GM12878 (cell line): Measurements from ENCODE around the gene C17orf50. TPM values are rescaled to one million over a fixed set of nuclear protein-coding genes. Genes with fewer than 3 reads are reported as not detected.

Experiments
- ATAC-seq: fragments of 200-7000 bp; cut with Tn5 transposase; 3 replicates; pipeline ENCODE4 v1.9.1; 2020; ENCODE audit warnings: mild to moderate bottlenecking, moderate library complexity
- BruUV-seq: library from RNA; stranded (reverse); fragments of 400-500 nt; replicated peaks from 2 replicates; lab custom pipeline; 2021; lab: Mats Ljungman, UMichigan
- CTCF ChIA-PET: fragments of 300-600 bp; sonication (Branson Sonifier 250); formaldehyde crosslinking; extraction: SDS; loops from one replicate; lab custom pipeline; 2021; ENCODE audit warnings: inconsistent platforms; lab: Yijun Ruan, JAX
- POLR2A ChIA-PET: fragments of 350-600 bp; formaldehyde crosslinking; extraction: SDS; loops from one replicate; lab custom pipeline; 2021; ENCODE audit warnings: inconsistent platforms; lab: Charles Lee
- RAD21 ChIA-PET: fragments of 300-600 bp; sonication (Branson Sonifier 250); formaldehyde crosslinking; loops from one replicate; lab custom pipeline; 2023; ENCODE audit warnings: antibody characterized with exemption; ENCODE audit not compliant: unreplicated experiment; lab: Charles Lee
- SMC1A ChIA-PET: fragments of 300-600 bp; sonication (Branson Sonifier 250); formaldehyde crosslinking; loops from one replicate; lab custom pipeline; 2023; ENCODE audit not compliant: unreplicated experiment, uncharacterized antibody; lab: Charles Lee
- DNase-seq: peaks from one replicate; pipeline ENCODE4 v3.0.0-alpha.2; 2011; ENCODE audit warnings: low read depth, low spot score
- FAIRE-seq: peaks from 3 replicates; lab custom pipeline; 2011; peaks lifted over from hg19 to GRCh38; lab: Jason Lieb, UNC
- H2AFZ ChIP-seq: 2 replicates; pipeline ENCODE4 v1.6.0; 2011; ENCODE audit warnings: low read depth, low read length, control low read depth; ENCODE audit not compliant: control insufficient read depth
- H3K27ac ChIP-seq: 2 replicates; pipeline ENCODE4 v1.5.1; 2011; ENCODE audit warnings: control low read depth; ENCODE audit not compliant: control insufficient read depth, insufficient read depth
- H3K27me3 ChIP-seq, 2 experiments: replicated peaks in 1 of 2; 2 replicates each; pipeline versions ENCODE4 v1.6.0 to v1.6.1; 2011; ENCODE audit warnings: low read length in 1 of 2; ENCODE audit not compliant: control insufficient read depth in 2 of 2, insufficient read depth in 2 of 2
- H3K36me3 ChIP-seq, 2 experiments: 2 replicates each; pipeline ENCODE4 v1.5.1; 2011; ENCODE audit warnings: low read length in 1 of 2; ENCODE audit not compliant: control insufficient read depth in 2 of 2, insufficient read depth in 2 of 2
- H3K4me1 ChIP-seq: 2 replicates; pipeline ENCODE4 v1.6.1; 2011; ENCODE audit warnings: mild to moderate bottlenecking, low read length, moderate library complexity, mixed read lengths; ENCODE audit not compliant: control insufficient read depth, insufficient read depth
- H3K4me2 ChIP-seq: 2 replicates; pipeline ENCODE4 v1.6.0; 2011; ENCODE audit warnings: control low read depth; ENCODE audit not compliant: control insufficient read depth, insufficient read depth
- H3K4me3 ChIP-seq: fragments of 200-600 bp; sonication (generic); 2 replicates; pipeline ENCODE4 v1.5.1; 2016
- H3K79me2 ChIP-seq: 2 replicates; pipeline ENCODE4 v1.6.0; 2011; ENCODE audit warnings: low read length; ENCODE audit not compliant: control insufficient read depth, insufficient read depth
- H3K9ac ChIP-seq: 2 replicates; pipeline ENCODE4 v1.8.0; 2011; ENCODE audit warnings: low read length, control low read depth, mixed read lengths; ENCODE audit not compliant: control insufficient read depth, insufficient read depth
- H3K9me3 ChIP-seq: replicated peaks from 3 replicates; pipeline ENCODE4 v1.5.1; 2011; ENCODE audit warnings: mild to moderate bottlenecking, low read length; ENCODE audit not compliant: control insufficient read depth, insufficient read depth
- H4K20me1 ChIP-seq: 2 replicates; pipeline ENCODE4 v1.6.0; 2011; ENCODE audit not compliant: control insufficient read depth, insufficient read depth
- ASH2L ChIP-seq: fragments of 300-600, 200-600 bp; sonication (generic); IDR thresholded peaks from 2 replicates; pipeline ENCODE4 v1.6.1; 2017; ENCODE audit warnings: low read depth, mild to moderate bottlenecking, borderline replicate concordance
- CBFB ChIP-seq: IDR thresholded peaks from 2 replicates; pipeline ENCODE4 v1.6.1; 2016; ENCODE audit warnings: antibody characterized with exemption, low read depth
- CEBPZ ChIP-seq: fragments of 150-350 bp; IDR thresholded peaks from 2 replicates; pipeline ENCODE4 v1.6.1; 2016; ENCODE audit warnings: low read depth, low read length
- FOS ChIP-seq: IDR thresholded peaks from 3 replicates; pipeline ENCODE4 v1.6.1; 2011; ENCODE audit warnings: borderline replicate concordance; ENCODE audit not compliant: insufficient read length; ENCODE audit errors: extremely low read depth
- HDAC2 ChIP-seq: fragments of 200-600 bp; sonication (generic); IDR thresholded peaks from 2 replicates; pipeline ENCODE4 v1.6.1; 2017
- STAT1 ChIP-seq: fragments of 450-650 bp; conservative IDR thresholded peaks from 2 replicates; pipeline ENCODE4 v1.6.1; 2014; ENCODE audit warnings: antibody characterized with exemption, mild to moderate bottlenecking
- TCF3 ChIP-seq: IDR thresholded peaks from 2 replicates; pipeline ENCODE4 v1.6.1; 2012; ENCODE audit warnings: low read depth, mild to moderate bottlenecking, low read length, borderline replicate concordance; ENCODE audit not compliant: insufficient read depth
- ZNF622 ChIP-seq: fragments of 450-650 bp; IDR thresholded peaks from 2 replicates; pipeline ENCODE4 v1.6.1; 2017; ENCODE audit warnings: mild to moderate bottlenecking, inconsistent platforms
- WGBS: methylation state at CpG from one replicate; pipeline ENCODE4 v1.1.6; 2016; ENCODE audit warnings: low lambda C conversion rate; ENCODE audit not compliant: insufficient replicate concordance, insufficient coverage; ENCODE audit errors: missing lambda C conversion rate; 5-methylcytosine and 5-hydroxymethylcytosine counted together
- in situ Hi-C: fragments of 300-500 bp; cut with MboI; formaldehyde crosslinking; loops from 9 replicates; pipeline ENCODE4 v1.14.3; 2018; ENCODE audit warnings: mixed read lengths
- intact Hi-C: fragments of 100-400 bp; cut with micrococcal nuclease; formaldehyde crosslinking; loops from one replicate; pipeline ENCODE4 v1.14.2; 2022; ENCODE audit not compliant: unreplicated experiment
- polyA plus RNA-seq, 11 experiments: library from polyadenylated mRNA; depleted of rRNA in 4 of 11; unstranded in 6 of 11; stranded (reverse) in 5 of 11; fragments of >200 nt; fragmentation: Nextera tagmentation in 4 of 11; fragmentation: Illumina TruSeq in 1 of 11; extraction: Ambion mirVana in 4 of 11; extraction: Trizol in 1 of 11; gene quantifications; 1 replicate in 1 of 11; 2 replicates in 10 of 11; pipeline versions ENCODE4 v1.2.1 to v1.2.3, GENCODE V29; 2011 to 2016; ENCODE audit warnings: inconsistent platforms in 2 of 11, missing spikeins in 2 of 11, low read depth in 1 of 11
- total RNA-seq, 4 experiments: library from RNA; depleted of rRNA in 3 of 4; stranded (reverse); fragments of >200 nt in 3 of 4; fragmentation: Illumina TruSeq in 1 of 4; extraction: Trizol in 1 of 4; gene quantifications; 2 replicates each; pipeline versions ENCODE4 v1.2.1 to v1.2.3, GENCODE V29; 2013 to 2021
- TF ChIP-seq, protein P1 (sequence below): fragments of 450-650 bp; IDR thresholded peaks from 2 replicates; pipeline ENCODE4 v1.6.1; 2017; ENCODE audit warnings: antibody characterized with exemption, mild to moderate bottlenecking, moderate library complexity

Gene C17orf50
- total and polyA plus RNA-seq, 10 of the 15 experiments (the other 5 are each of a cell fraction or from before 2014, with no cell fraction given): 0.16 TPM; not detected in 9

DNA sequence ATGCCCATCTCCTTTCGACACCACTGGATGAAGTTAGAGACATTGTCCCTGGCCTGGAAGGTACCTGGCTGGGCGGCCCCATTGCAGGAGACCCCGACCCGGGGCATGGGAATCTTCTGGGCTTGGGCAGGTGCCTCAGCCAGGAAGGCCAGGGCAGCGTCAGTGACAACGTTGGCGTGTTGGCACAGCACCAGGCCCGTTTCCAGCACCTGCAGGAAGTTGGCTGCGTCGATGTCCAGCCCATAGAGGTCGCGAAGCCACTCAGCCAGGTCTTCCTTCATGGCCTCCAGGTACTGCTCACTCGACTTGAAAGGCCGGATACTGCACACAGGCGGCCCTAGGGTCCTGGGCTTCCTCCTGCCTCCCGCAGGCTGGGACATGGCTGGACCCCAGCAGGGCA, 8.2 kb upstream of the C17orf50 start:
- CTCF ChIA-PET: interaction anchor here (0.7 to 2.3 kb wide), 3 partner anchors 11 to 30 kb away, joined by 3 to 7 read pairs (median 4); no protein-coding TSS in a partner anchor
- peaks cover 0 to 6% of the 10 kb centered on the region in 2 experiments; a peak in 3 of 4 replicates for H3K27me3 ChIP-seq
- no peaks in the 10 kb centered on the region for H3K9me3 ChIP-seq
- no TSS peak for BruUV-seq
- DNase-seq (no peak), FAIRE-seq (no peak), ATAC-seq (no peak)
- H3K4me3 ChIP-seq: no peak overlapping the region
- SMC1A ChIA-PET: no interaction called here
- no peaks in the 10 kb centered on the region for H3K4me1 ChIP-seq
- no peaks in the 10 kb centered on the region for H4K20me1 ChIP-seq
- no peak overlapping the region for H3K9ac ChIP-seq
- in situ Hi-C loops (no loop called here), intact Hi-C loops (no loop called here)
- no peak overlapping the region for H3K4me2 ChIP-seq
- H2AFZ ChIP-seq: no peak overlapping the region
- TF ChIP-seq HDAC2: no peak
- TF ChIP-seq FOS: no peak
- no peak for TF ChIP-seq CBFB
- TF ChIP-seq ZNF622: no peak
- TF ChIP-seq CEBPZ: no peak
- TF ChIP-seq, protein P1, sequence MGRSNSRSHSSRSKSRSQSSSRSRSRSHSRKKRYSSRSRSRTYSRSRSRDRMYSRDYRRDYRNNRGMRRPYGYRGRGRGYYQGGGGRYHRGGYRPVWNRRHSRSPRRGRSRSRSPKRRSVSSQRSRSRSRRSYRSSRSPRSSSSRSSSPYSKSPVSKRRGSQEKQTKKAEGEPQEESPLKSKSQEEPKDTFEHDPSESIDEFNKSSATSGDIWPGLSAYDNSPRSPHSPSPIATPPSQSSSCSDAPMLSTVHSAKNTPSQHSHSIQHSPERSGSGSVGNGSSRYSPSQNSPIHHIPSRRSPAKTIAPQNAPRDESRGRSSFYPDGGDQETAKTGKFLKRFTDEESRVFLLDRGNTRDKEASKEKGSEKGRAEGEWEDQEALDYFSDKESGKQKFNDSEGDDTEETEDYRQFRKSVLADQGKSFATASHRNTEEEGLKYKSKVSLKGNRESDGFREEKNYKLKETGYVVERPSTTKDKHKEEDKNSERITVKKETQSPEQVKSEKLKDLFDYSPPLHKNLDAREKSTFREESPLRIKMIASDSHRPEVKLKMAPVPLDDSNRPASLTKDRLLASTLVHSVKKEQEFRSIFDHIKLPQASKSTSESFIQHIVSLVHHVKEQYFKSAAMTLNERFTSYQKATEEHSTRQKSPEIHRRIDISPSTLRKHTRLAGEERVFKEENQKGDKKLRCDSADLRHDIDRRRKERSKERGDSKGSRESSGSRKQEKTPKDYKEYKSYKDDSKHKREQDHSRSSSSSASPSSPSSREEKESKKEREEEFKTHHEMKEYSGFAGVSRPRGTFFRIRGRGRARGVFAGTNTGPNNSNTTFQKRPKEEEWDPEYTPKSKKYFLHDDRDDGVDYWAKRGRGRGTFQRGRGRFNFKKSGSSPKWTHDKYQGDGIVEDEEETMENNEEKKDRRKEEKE: no peak
- TF ChIP-seq STAT1: no peak
- TF ChIP-seq TCF3: no peak
- TF ChIP-seq ASH2L: no peak
- 14% methylated on average over 16 of the region's 16 CpGs for WGBS
- POLR2A ChIA-PET: no interaction called here
- no peaks in the 10 kb centered on the region for H3K36me3 ChIP-seq
- H3K27ac ChIP-seq: no peak overlapping the region
- RAD21 ChIA-PET: no interaction called here
- no peaks in the 10 kb centered on the region for H3K79me2 ChIP-seq
